K562 (cell line): ENCODE data around the gene DDX11. TPM values are rescaled to one million over a fixed set of nuclear protein-coding genes. Genes with fewer than 3 reads are reported as not detected.
"Not testable (repeated sequence)": the region's sequence is repeated elsewhere in the genome, so short reads cannot be mapped to it uniquely, and the experiment has no call there.

ENCODE experiments used
- ATAC-seq: fragments of 200-7000 bp; cut with Tn5 transposase; 3 replicates; pipeline ENCODE4 v1.9.1; 2020; ENCODE audit warnings: moderate library complexity
- BruUV-seq: library from RNA; stranded (reverse); fragments of 400-500 nt; replicated peaks from 2 replicates; lab custom pipeline; 2021; lab: Mats Ljungman, UMichigan
- CTCF ChIA-PET: fragments of 300-600 bp; formaldehyde crosslinking; extraction: SDS; loops from one replicate; lab custom pipeline; 2021; ENCODE audit warnings: low intra/inter-chr PET ratio; lab: Yijun Ruan, JAX
- POLR2A ChIA-PET: fragments of 300-600, 350-650 bp; sonication (Branson Sonifier 250); formaldehyde crosslinking; extraction: SDS; loops from one replicate; lab custom pipeline; 2021; ENCODE audit warnings: antibody characterized with exemption, inconsistent platforms; lab: Yijun Ruan, JAX
- DNase-seq, 4 experiments: peaks; one replicate each; pipeline versions ENCODE4 v3.0.0 to v3.0.0-alpha.2; 2011 to 2018; ENCODE audit warnings: low spot score in 3 of 4, mixed read lengths in 3 of 4; ENCODE audit errors: extremely low read depth in 1 of 4
- FAIRE-seq: peaks from 2 replicates; lab custom pipeline; 2011; peaks lifted over from hg19 to GRCh38; lab: Jason Lieb, UNC
- H2AFZ ChIP-seq: 2 replicates; pipeline ENCODE4 v1.6.0; 2011; ENCODE audit warnings: low read depth, low read length, control low read depth, inconsistent platforms
- H3K27ac ChIP-seq: fragments of 200-600 bp; 3 replicates; pipeline ENCODE4 v1.8.0; 2011; ENCODE audit warnings: low read depth, mild to moderate bottlenecking, control low read depth, inconsistent platforms, low read length, moderate library complexity, mixed read lengths; ENCODE audit errors: extremely low read depth
- H3K27me3 ChIP-seq, 2 experiments: fragments of 300-600 bp in 1 of 2; 2 replicates in 1 of 2; 3 replicates in 1 of 2; pipeline versions ENCODE4 v1.6.0 to v1.8.0; 2011; ENCODE audit warnings: inconsistent platforms in 2 of 2, low read length in 2 of 2, mild to moderate bottlenecking in 1 of 2, mixed read lengths in 1 of 2, moderate library complexity in 1 of 2; ENCODE audit not compliant: control insufficient read depth in 2 of 2, insufficient read depth in 2 of 2
- H3K36me3 ChIP-seq: fragments of 300-600 bp; 3 replicates; pipeline ENCODE4 v1.8.0; 2011; ENCODE audit warnings: mild to moderate bottlenecking, low read length, inconsistent platforms; ENCODE audit not compliant: control insufficient read depth, insufficient read depth
- H3K4me1 ChIP-seq, 2 experiments: fragments of 200-600 bp in 1 of 2; replicated peaks in 1 of 2; 2 replicates in 1 of 2; 3 replicates in 1 of 2; pipeline versions ENCODE4 v1.5.1 to v1.8.0; 2011; ENCODE audit warnings: inconsistent platforms in 2 of 2, low read length in 2 of 2, mild to moderate bottlenecking in 1 of 2, mixed read lengths in 1 of 2, moderate library complexity in 1 of 2; ENCODE audit not compliant: control insufficient read depth in 2 of 2, insufficient read depth in 2 of 2
- H3K4me2 ChIP-seq: 2 replicates; pipeline ENCODE4 v1.6.1; 2011; ENCODE audit warnings: low read length, control low read depth, inconsistent platforms, mixed read lengths; ENCODE audit not compliant: insufficient read depth
- H3K4me3 ChIP-seq: fragments of 200-600 bp; sonication (generic), shearing (Covaris generic); 2 replicates; pipeline ENCODE4 v1.5.1; 2016; ENCODE audit warnings: control low read depth, inconsistent platforms
- H3K79me2 ChIP-seq: fragments of 200-600 bp; 3 replicates; pipeline ENCODE4 v1.8.0; 2011; ENCODE audit warnings: low read length, inconsistent platforms; ENCODE audit not compliant: control insufficient read depth, insufficient read depth
- H3K9ac ChIP-seq, 2 experiments: 2 replicates each; pipeline versions ENCODE4 v1.6.0 to v1.6.1; 2011; ENCODE audit warnings: low read depth in 2 of 2, low read length in 2 of 2, control low read depth in 1 of 2, inconsistent platforms in 1 of 2, mild to moderate bottlenecking in 1 of 2, mixed read lengths in 1 of 2; ENCODE audit not compliant: insufficient read depth in 1 of 2
- H3K9me1 ChIP-seq: one replicate; pipeline ENCODE4 v1.6.0; 2011; ENCODE audit warnings: inconsistent platforms, mild to moderate bottlenecking, low read length, moderate library complexity; ENCODE audit not compliant: control insufficient read depth, insufficient read depth
- H3K9me3 ChIP-seq: replicated peaks from 2 replicates; pipeline ENCODE4 v1.5.1; 2011; ENCODE audit warnings: low read depth, low read length, inconsistent platforms; ENCODE audit not compliant: control insufficient read depth, insufficient read depth
- H4K20me1 ChIP-seq: replicated peaks from 2 replicates; pipeline ENCODE4 v1.6.1; 2011; ENCODE audit warnings: low read length, inconsistent platforms, mixed read lengths; ENCODE audit not compliant: control insufficient read depth, insufficient read depth
- WGBS: fragments of 100-300 bp; shearing (Covaris generic); methylation state at CpG from one replicate; pipeline ENCODE4 v1.1.6; 2016; ENCODE audit warnings: low coverage, mixed read lengths; ENCODE audit not compliant: insufficient coverage; ENCODE audit errors: missing lambda C conversion rate; 5-methylcytosine and 5-hydroxymethylcytosine counted together
- in situ Hi-C: fragments of 300-500 bp; cut with MboI; formaldehyde crosslinking; loops from 4 replicates; pipeline ENCODE4 v1.15.0; 2018; ENCODE audit warnings: inconsistent platforms, mixed read lengths
- intact Hi-C: fragments of 100-400 bp; cut with micrococcal nuclease; formaldehyde crosslinking; loops from 2 replicates; pipeline ENCODE4 v1.14.2; 2022
- polyA plus RNA-seq, 8 experiments: library from polyadenylated mRNA; depleted of rRNA in 4 of 8; stranded (reverse) in 5 of 8; unstranded in 3 of 8; fragments of >200 nt; fragmentation: Nextera tagmentation in 2 of 8; fragmentation: Illumina TruSeq in 1 of 8; extraction: Ambion mirVana in 2 of 8; extraction: Trizol in 1 of 8; gene quantifications; 2 replicates each; pipeline versions ENCODE4 v1.2.1 to v1.2.3, GENCODE V29; 2011 to 2014; ENCODE audit warnings: inconsistent platforms in 1 of 8, missing spikeins in 1 of 8
- total RNA-seq, 7 experiments: library from RNA; depleted of rRNA in 6 of 7; stranded (reverse); fragments of >200 nt in 6 of 7; fragmentation: Illumina TruSeq in 2 of 7; extraction: Trizol in 2 of 7; gene quantifications; 2 replicates each; pipeline versions ENCODE4 v1.2.1 to v1.2.3, GENCODE V29; 2011 to 2021; ENCODE audit warnings: low replicate concordance in 1 of 7

Gene DDX11
- total and polyA plus RNA-seq, 9 of the 15 experiments (the other 6 are each of a cell fraction or from before 2014, with no cell fraction given), result 3.6 to 93.2 (median 42.5) TPM

- H3K9me3 ChIP-seq, BruUV-seq, H3K4me3 ChIP-seq, intact Hi-C loops, H4K20me1 ChIP-seq, H3K27ac ChIP-seq, H3K9me1 ChIP-seq, H3K4me1 ChIP-seq, POLR2A ChIA-PET, H3K9ac ChIP-seq, H3K27me3 ChIP-seq, in situ Hi-C loops, DNase-seq, ATAC-seq, H3K79me2 ChIP-seq, CTCF ChIA-PET, H3K4me2 ChIP-seq, H2AFZ ChIP-seq: not testable (repeated sequence)
- peaks cover 20% of the 10 kb centered on the region; the same call in 1 of the 3 replicates for H3K36me3 ChIP-seq
- FAIRE-seq, result peak; percentile 84
- 82% methylated on average over 2 of the region's 5 CpGs for WGBS
Observed at GRCh38 chr12:31098363-31098762, 24.7 kb downstream of the DDX11 start.

DNA sequence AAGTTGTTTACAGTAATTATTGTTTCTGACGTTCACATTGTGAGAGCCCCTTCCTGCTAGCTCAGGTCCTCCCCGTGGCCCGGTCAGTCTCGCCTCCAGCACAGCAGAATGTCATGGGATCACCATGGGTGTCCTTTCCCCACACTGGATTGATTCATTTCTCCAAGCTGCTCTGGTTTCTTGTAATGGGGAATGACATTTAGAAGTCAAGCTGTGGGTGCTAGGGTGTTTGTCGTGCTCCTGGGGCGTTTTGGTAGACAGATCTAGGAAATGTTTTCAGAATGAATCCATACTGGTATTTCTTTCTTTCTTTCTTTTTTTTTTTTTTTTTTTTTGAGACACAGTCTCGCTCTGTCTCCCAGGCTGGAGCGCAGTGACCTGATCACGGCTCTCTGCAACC, 25.1 kb downstream of the DDX11 start:
- FAIRE-seq, H3K79me2 ChIP-seq, in situ Hi-C loops, H3K4me3 ChIP-seq, intact Hi-C loops, H3K27me3 ChIP-seq, H4K20me1 ChIP-seq, H3K4me1 ChIP-seq, H3K9me1 ChIP-seq, POLR2A ChIA-PET, H3K27ac ChIP-seq, H3K9ac ChIP-seq, DNase-seq, H3K4me2 ChIP-seq, ATAC-seq, CTCF ChIA-PET, H3K9me3 ChIP-seq, H2AFZ ChIP-seq, BruUV-seq: not testable (repeated sequence)
- H3K36me3 ChIP-seq, result peaks cover 22% of the 10 kb centered on the region; the same call in 1 of the 3 replicates
- WGBS, result 93% methylated on average over 5 of the region's 9 CpGs

- BruUV-seq, DNase-seq, CTCF ChIA-PET, H3K4me3 ChIP-seq, H3K9me3 ChIP-seq, H3K27ac ChIP-seq, H3K9me1 ChIP-seq, H3K4me1 ChIP-seq, ATAC-seq, intact Hi-C loops, H3K79me2 ChIP-seq, H3K4me2 ChIP-seq, H2AFZ ChIP-seq, H4K20me1 ChIP-seq, H3K9ac ChIP-seq, FAIRE-seq, in situ Hi-C loops, H3K27me3 ChIP-seq, POLR2A ChIA-PET: not testable (repeated sequence)
- 54% methylated on average over 2 of the region's 2 CpGs for WGBS
- peaks cover 23% of the 10 kb centered on the region; the same call in 1 of the 3 replicates for H3K36me3 ChIP-seq
Observed at GRCh38 chr12:31099434-31099833, 25.8 kb downstream of the DDX11 start.
